KG1 (cell line): ENCODE results near the gene DEFB119.
"Not testable (repeated sequence)": the region's sequence is repeated elsewhere in the genome, so short reads cannot be mapped to it uniquely, and the experiment has no call there.

ENCODE experiments used
- DNase-seq: peaks from one replicate; lab custom pipeline; 2025; lab: John Stamatoyannopoulos, UW

DEFB119 gene

GRCh38 chr20:31390490-31390889 is at the start of gene DEFB119:
TSS of gene DEFB119 (minus strand) at chr20:31390590. CDS start at chr20:31390483, 107 bp downstream.
- DNase-seq = no peak

GRCh38 chr20:31430568-31431115 is 40.3 kb upstream of the DEFB119 start:
- DNase-seq = no peak

- DNase-seq = not testable (repeated sequence)
Observed at GRCh38 chr20:31427576-31427975, 37.2 kb upstream of the DEFB119 start.

- not testable (repeated sequence) for DNase-seq
Observed at GRCh38 chr20:31426891-31427551, 36.6 kb upstream of the DEFB119 start.

- DNase-seq = no peak
Observed at GRCh38 chr20:31425797-31426196, 35.4 kb upstream of the DEFB119 start.

- DNase-seq = no peak
Observed at GRCh38 chr20:31418307-31418706, 27.9 kb upstream of the DEFB119 start.

- no peak for DNase-seq
Observed at GRCh38 chr20:31415653-31416052, 25.3 kb upstream of the DEFB119 start.

GRCh38 chr20:31414381-31414780 is 24.0 kb upstream of the DEFB119 start:
- DNase-seq = no peak

- DNase-seq = no peak
Observed at GRCh38 chr20:31410011-31410410, 19.6 kb upstream of the DEFB119 start.

GRCh38 chr20:31406115-31406514 is 15.7 kb upstream of the DEFB119 start, which contains the start of gene DEFB121:
TSS of gene DEFB121 (minus strand) at chr20:31406215. CDS start at chr20:31406152, 63 bp downstream.
- no peak for DNase-seq

- DNase-seq = no peak
Observed at GRCh38 chr20:31403886-31404285, 13.5 kb upstream of the DEFB119 start.

- no peak for DNase-seq
Observed at GRCh38 chr20:31394900-31395299, 4.5 kb upstream of the DEFB119 start.

- no peak for DNase-seq
Observed at GRCh38 chr20:31392836-31393235, 2.4 kb upstream of the DEFB119 start.

- no peak for DNase-seq
Observed at GRCh38 chr20:31374346-31374745, 16.0 kb downstream of the DEFB119 start.

GRCh38 chr20:31368301-31368700 is 22.1 kb downstream of the DEFB119 start, which contains the start of gene DEFB118:
TSS of gene DEFB118 (plus strand) at chr20:31368601. CDS start at chr20:31368651, 50 bp downstream.
- no peak for DNase-seq

- DNase-seq = not testable (repeated sequence)
Observed at GRCh38 chr20:31364272-31364671, 26.1 kb downstream of the DEFB119 start.

GRCh38 chr20:31363295-31363694 is 27.1 kb downstream of the DEFB119 start:
- no peak for DNase-seq

GRCh38 chr20:31355981-31356380 is 34.4 kb downstream of the DEFB119 start:
- DNase-seq = no peak

- no peak for DNase-seq
Observed at GRCh38 chr20:31341470-31341869, 48.9 kb downstream of the DEFB119 start.

GRCh38 chr20:31330893-31331292 is 59.5 kb downstream of the DEFB119 start:
- DNase-seq = no peak
